HUES64 (cell line): ENCODE results near the gene STIM1.
"Not testable (repeated sequence)": the region's sequence is repeated elsewhere in the genome, so short reads cannot be mapped to it uniquely, and the experiment has no call there.

Experiments
- H3K27ac ChIP-seq: 2 replicates; pipeline ENCODE4 v1.7.0; 2013; ENCODE audit warnings: low read depth, low read length, inconsistent platforms
- H3K27me3 ChIP-seq: 2 replicates; pipeline ENCODE4 v1.6.1; 2013; ENCODE audit warnings: mild to moderate bottlenecking, low read length; ENCODE audit not compliant: insufficient read depth
- H3K36me3 ChIP-seq: 2 replicates; pipeline ENCODE4 v1.6.1; 2013; ENCODE audit warnings: mild to moderate bottlenecking, low read length; ENCODE audit not compliant: insufficient read depth
- H3K4me1 ChIP-seq: 2 replicates; pipeline ENCODE4 v1.6.1; 2013; ENCODE audit warnings: mild to moderate bottlenecking, low read length, moderate library complexity; ENCODE audit not compliant: insufficient read depth
- H3K4me3 ChIP-seq: 2 replicates; pipeline ENCODE4 v1.5.1; 2013; ENCODE audit warnings: mild to moderate bottlenecking, low read length, moderate library complexity
- H3K9ac ChIP-seq: 2 replicates; pipeline ENCODE4 v1.6.1; 2013; ENCODE audit warnings: mild to moderate bottlenecking, low read depth, low read length
- H3K9me3 ChIP-seq: 2 replicates; pipeline ENCODE4 v1.6.1; 2013; ENCODE audit warnings: low read depth, low read length; ENCODE audit not compliant: insufficient read depth
- WGBS: fragments of 150-250, 120-280 bp; methylation state at CpG from one replicate; pipeline ENCODE4 v1.1.7; 2013; ENCODE audit warnings: missing lambda C conversion rate; 5-methylcytosine and 5-hydroxymethylcytosine counted together

Gene STIM1

DNA sequence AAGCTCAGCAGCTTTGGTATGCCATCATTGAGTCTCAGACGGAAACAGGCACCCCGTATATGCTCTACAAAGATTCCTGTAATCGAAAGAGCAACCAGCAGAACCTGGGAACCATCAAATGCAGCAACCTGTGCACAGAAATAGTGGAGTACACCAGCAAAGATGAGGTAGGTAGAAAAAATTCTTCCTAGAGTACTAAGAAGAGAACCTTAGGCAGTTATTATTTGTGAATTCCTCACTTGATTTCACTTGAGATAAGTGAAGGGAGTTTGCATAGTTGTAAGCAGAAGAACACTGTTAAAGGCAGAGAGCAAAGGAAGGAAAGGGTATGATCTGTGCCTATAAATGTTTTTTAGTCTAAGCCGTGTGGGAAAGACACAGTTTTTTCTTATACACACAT is 267.8 kb downstream of the STIM1 start:
- H3K27ac ChIP-seq: no peak overlapping the region
- H3K9me3 ChIP-seq: no peaks in the 10 kb centered on the region
- H3K9ac ChIP-seq: no peak overlapping the region
- no peaks in the 10 kb centered on the region for H3K27me3 ChIP-seq
- peaks cover 96% of the 10 kb centered on the region for H3K36me3 ChIP-seq
- H3K4me3 ChIP-seq: no peak overlapping the region
- 97% methylated on average over 3 of the region's 4 CpGs for WGBS
- H3K4me1 ChIP-seq: no peaks in the 10 kb centered on the region

DNA sequence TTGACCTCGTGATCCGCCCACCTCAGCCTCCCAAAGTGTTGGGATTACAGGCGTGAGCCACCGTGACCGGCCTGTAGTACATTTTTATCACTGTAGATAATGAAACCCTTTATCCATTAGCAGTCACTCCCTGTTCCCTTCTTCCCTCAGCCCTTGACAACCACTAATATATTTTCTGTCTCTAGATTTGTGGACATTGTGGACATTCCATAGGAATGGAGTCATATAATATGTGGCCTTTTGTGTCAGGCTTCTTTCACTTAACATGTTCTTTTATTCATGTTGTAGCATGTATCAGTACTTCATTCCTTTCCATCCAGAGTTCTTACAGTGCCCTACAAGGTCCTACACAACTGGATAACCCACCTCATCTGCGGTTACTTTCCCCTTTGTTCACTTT is 269.7 kb downstream of the STIM1 start:
- H3K9me3 ChIP-seq: no peaks in the 10 kb centered on the region
- no peak overlapping the region for H3K9ac ChIP-seq
- H3K27ac ChIP-seq: no peak overlapping the region
- WGBS: 96% methylated on average over 6 of the region's 6 CpGs
- peaks cover 94% of the 10 kb centered on the region for H3K36me3 ChIP-seq
- H3K4me1 ChIP-seq: no peaks in the 10 kb centered on the region
- H3K27me3 ChIP-seq: no peaks in the 10 kb centered on the region
- H3K4me3 ChIP-seq: no peak overlapping the region

DNA sequence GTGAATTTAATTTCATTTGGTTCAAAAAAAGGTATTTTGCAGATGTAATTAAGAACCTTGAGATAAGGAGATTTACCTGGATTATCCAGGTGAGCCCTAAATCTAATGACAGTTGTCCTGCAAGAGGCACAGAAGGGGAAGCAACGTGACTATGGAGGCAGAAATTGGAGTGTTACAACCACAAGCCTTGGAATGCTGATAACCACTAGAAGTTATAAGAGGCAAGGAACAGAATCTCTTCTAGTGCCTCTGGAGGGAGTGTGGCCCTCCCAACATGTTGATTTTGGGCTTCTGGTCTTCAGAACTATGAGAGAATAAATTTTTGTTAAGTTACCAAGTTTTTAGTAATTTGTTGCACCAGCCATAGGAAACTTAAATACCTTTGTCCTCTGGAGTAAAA is 271.9 kb downstream of the STIM1 start:
- Histone ChIP-seq H3K27me3 (no peaks in the 10 kb centered on the region), H3K4me1 (no peaks in the 10 kb centered on the region), H3K36me3 (peaks cover 94% of the 10 kb centered on the region), H3K27ac (no peak overlapping the region), H3K9ac (no peak overlapping the region), H3K9me3 (no peaks in the 10 kb centered on the region), H3K4me3 (no peak overlapping the region)
- WGBS: 91% methylated on average over 1 of the region's 1 CpG

DNA sequence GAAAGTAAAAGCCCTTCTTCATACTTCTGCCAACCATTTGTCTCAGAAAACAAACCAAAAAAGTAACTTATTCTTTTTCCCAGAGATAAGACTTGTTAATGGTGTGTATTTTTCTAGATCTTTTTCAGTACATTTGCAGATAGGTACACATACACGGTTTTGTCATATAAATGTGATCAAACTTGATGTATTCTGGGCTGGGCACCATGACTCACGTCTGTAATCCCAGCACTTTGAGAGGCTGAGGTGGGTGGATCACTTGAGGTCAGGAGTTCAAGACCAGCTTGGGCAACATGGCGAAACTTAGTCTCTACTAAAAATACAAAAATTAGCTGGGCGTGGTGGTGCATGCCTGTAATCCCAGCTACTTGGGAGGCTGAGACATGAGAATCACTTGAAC is 274.8 kb downstream of the STIM1 start:
- not testable (repeated sequence) for H3K4me1 ChIP-seq, H3K4me3 ChIP-seq, H3K27ac ChIP-seq, H3K9ac ChIP-seq, H3K27me3 ChIP-seq, H3K9me3 ChIP-seq
- 95% methylated on average over 4 of the region's 4 CpGs for WGBS
- peaks cover 96% of the 10 kb centered on the region for H3K36me3 ChIP-seq

DNA sequence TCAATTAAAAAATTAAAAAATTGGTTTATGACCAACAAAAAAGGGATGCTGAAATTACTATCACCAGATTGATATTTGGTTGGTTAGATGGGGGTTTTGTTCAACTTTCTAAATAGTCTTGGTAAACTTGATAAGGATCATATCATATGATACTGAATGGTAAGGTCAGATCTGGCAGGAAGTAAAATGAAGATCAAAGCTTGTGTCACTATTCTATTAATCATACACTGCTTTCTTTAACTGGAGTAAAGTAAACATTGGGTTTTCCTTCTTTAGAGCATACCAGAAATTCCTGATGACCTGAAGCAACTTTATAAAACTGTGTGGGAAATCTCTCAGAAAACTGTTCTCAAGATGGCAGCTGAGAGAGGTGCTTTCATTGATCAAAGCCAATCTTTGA is 279.3 kb downstream of the STIM1 start:
- Histone ChIP-seq H3K9ac (no peak overlapping the region), H3K27me3 (no peaks in the 10 kb centered on the region), H3K4me1 (no peaks in the 10 kb centered on the region), H3K9me3 (peaks cover 17% of the 10 kb centered on the region; the same call in 1 of the 2 replicates), H3K4me3 (no peak overlapping the region), H3K27ac (no peak overlapping the region), H3K36me3 (peaks cover 82% of the 10 kb centered on the region)

DNA sequence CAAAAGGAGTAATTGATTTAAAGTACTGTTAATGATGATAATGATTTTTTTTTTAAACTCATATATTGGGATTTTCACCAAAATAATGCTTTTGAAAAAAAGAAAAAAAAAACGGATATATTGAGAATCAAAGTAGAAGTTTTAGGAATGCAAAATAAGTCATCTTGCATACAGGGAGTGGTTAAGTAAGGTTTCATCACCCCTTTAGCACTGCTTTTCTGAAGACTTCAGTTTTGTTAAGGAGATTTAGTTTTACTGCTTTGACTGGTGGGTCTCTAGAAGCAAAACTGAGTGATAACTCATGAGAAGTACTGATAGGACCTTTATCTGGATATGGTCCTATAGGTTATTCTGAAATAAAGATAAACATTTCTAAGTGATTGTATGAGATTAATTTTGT is 283.0 kb downstream of the STIM1 start:
- Histone ChIP-seq H3K27me3 (no peaks in the 10 kb centered on the region), H3K9me3 (peaks cover 22% of the 10 kb centered on the region; the same call in 1 of the 2 replicates), H3K4me3 (no peak overlapping the region), H3K36me3 (peaks cover 69% of the 10 kb centered on the region), H3K4me1 (no peaks in the 10 kb centered on the region), H3K9ac (no peak overlapping the region), H3K27ac (no peak overlapping the region)
- WGBS: 92% methylated on average over 1 of the region's 1 CpG

DNA sequence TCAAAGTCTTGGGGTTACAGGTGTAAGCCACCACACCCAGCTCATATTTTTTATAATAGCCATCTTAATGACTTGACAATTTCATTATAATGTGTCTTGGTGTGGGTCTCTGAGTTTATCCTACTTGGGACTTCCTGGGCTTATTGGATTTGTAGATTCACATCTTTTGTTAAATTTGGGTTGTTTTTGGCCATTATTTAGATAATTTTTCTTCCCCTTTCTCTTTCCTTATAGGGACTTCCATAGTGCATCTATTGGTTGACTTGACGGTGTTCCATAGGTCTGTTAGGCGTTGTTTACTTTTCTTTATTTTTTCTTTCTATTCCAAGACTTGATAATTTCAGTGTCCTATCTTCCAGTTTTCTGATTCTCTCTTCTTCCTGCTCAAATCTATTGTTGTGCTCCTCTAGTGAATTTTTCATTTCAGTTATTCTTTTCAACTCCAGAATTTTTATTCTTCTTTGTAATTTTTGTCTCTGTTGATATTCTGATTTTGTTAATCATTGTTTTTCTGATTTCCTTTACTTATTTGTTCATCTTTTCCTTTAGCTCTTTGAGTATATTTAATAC is 284.7 kb downstream of the STIM1 start:
- no peaks in the 10 kb centered on the region for H3K27me3 ChIP-seq
- peaks cover 22% of the 10 kb centered on the region; the same call in 1 of the 2 replicates for H3K9me3 ChIP-seq
- H3K4me1 ChIP-seq: no peaks in the 10 kb centered on the region
- WGBS: 100% methylated on average over 2 of the region's 2 CpGs
- peaks cover 54% of the 10 kb centered on the region for H3K36me3 ChIP-seq
- no peak overlapping the region for H3K27ac ChIP-seq
- H3K4me3 ChIP-seq: no peak overlapping the region
- H3K9ac ChIP-seq: no peak overlapping the region
